RWPE1 (cell line): ENCODE measurements around the gene MEIOSIN.

Source experiments
- CTCF ChIA-PET: fragments of 350-600 bp; sonication (Branson Sonifier 250); formaldehyde crosslinking; extraction: SDS; loops from one replicate; lab custom pipeline; 2021; lab: Yijun Ruan, JAX
- POLR2A ChIA-PET: fragments of 400-600 bp; formaldehyde crosslinking; extraction: SDS; loops from one replicate; lab custom pipeline; 2020; ENCODE audit warnings: antibody characterized with exemption; ENCODE audit not compliant: low non-redundant PET; lab: Yijun Ruan, JAX
- DNase-seq: peaks from one replicate; pipeline ENCODE4 v3.0.0; 2012; ENCODE audit warnings: low spot score
- H3K27ac ChIP-seq: fragments of 450-650 bp; 2 replicates; pipeline ENCODE4 v1.5.1; 2017
- TF ChIP-seq, protein P1 (sequence below): fragments of 450-650 bp; conservative IDR thresholded peaks from 2 replicates; pipeline ENCODE4 v1.5.1; 2017; ENCODE audit warnings: low read depth, mild to moderate bottlenecking

The MEIOSIN gene

GRCh38 chr19:45789035-45789786, 56.0 kb downstream of the MEIOSIN start:
- CTCF ChIA-PET = interaction anchor here (1.4 kb wide), 1 partner anchor 10 kb away, joined by 9 read pairs; no protein-coding TSS in a partner anchor
- H3K27ac ChIP-seq = peak overlapping the region; percentile 85
- POLR2A ChIA-PET = no interaction called here
- DNase-seq = no peak
- TF ChIP-seq, protein P1, sequence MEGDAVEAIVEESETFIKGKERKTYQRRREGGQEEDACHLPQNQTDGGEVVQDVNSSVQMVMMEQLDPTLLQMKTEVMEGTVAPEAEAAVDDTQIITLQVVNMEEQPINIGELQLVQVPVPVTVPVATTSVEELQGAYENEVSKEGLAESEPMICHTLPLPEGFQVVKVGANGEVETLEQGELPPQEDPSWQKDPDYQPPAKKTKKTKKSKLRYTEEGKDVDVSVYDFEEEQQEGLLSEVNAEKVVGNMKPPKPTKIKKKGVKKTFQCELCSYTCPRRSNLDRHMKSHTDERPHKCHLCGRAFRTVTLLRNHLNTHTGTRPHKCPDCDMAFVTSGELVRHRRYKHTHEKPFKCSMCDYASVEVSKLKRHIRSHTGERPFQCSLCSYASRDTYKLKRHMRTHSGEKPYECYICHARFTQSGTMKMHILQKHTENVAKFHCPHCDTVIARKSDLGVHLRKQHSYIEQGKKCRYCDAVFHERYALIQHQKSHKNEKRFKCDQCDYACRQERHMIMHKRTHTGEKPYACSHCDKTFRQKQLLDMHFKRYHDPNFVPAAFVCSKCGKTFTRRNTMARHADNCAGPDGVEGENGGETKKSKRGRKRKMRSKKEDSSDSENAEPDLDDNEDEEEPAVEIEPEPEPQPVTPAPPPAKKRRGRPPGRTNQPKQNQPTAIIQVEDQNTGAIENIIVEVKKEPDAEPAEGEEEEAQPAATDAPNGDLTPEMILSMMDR = no peak

DNA sequence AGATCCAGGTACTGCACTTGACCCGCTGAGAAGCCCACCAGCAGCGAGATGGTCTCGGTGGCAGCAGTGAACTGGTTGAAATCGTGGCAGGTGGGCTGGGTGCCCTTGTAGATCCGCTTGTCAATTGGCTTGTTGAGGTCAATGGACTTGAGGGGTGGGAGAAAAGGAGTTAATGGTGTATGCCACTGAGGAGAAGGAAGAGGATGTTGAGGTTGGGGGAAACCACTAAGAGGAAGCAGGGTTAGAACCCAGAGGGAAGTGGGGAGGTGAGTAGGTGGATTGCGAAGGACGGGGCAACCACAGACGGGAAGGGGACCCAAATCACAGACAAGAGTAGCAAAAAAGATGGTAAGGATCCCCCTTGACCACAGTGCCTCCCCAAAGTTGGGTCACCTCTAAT, 57.7 kb downstream of the MEIOSIN start:
- no peak for DNase-seq
- CTCF ChIA-PET = interaction anchor here (1.0 to 2.0 kb wide), 4 partner anchors 8 to 21 kb away, joined by 3 to 6 read pairs (median 4); partner anchors contain the start of gene SIX5
- H3K27ac ChIP-seq = peak overlapping the region; percentile 85
- TF ChIP-seq, protein P1 = no peak
- POLR2A ChIA-PET = no interaction called here

DNA sequence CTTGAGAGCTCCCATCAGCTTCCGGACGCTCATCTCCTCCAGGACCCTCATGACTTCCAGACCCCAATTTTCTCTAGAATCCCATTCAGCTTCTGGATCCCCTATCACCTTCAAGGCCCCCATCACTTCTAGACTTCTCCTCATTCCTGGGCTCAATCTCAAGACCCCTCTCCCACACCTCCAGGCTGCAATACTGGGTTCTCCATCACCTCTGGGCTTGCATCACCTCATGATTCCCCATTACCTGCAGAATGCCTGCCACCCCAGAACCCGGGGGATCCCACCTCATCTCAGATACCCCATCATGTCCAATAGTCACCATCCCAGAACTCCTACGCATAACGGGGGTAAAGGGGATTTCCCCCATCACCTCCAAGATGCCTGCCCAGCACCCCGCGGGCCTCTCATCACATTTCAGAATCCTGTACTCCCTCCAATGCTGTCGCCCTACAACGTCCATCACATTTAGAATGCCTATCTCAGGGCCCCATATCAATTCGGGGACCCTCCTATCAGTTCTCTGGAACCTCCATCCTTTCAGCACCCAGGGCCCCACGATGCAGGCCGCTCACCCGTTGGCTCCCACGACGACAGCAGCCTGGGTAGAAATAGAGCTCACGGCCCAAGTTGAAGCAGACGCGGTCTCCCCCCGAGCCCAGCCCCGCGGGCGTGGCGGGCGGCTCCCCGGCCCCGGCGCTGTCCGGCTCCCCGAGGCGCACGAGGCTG, 58.7 kb downstream of the MEIOSIN start:
- ChIA-PET POLR2A (no interaction called here), CTCF (interaction anchor here (1.0 to 2.0 kb wide), 3 partner anchors 11 to 22 kb away, joined by 3 to 5 read pairs (median 4); partner anchors contain the start of gene SIX5)
- peak overlapping the region; percentile 85 for H3K27ac ChIP-seq
- TF ChIP-seq, protein P1 = no peak
- DNase-seq = no peak

DNA sequence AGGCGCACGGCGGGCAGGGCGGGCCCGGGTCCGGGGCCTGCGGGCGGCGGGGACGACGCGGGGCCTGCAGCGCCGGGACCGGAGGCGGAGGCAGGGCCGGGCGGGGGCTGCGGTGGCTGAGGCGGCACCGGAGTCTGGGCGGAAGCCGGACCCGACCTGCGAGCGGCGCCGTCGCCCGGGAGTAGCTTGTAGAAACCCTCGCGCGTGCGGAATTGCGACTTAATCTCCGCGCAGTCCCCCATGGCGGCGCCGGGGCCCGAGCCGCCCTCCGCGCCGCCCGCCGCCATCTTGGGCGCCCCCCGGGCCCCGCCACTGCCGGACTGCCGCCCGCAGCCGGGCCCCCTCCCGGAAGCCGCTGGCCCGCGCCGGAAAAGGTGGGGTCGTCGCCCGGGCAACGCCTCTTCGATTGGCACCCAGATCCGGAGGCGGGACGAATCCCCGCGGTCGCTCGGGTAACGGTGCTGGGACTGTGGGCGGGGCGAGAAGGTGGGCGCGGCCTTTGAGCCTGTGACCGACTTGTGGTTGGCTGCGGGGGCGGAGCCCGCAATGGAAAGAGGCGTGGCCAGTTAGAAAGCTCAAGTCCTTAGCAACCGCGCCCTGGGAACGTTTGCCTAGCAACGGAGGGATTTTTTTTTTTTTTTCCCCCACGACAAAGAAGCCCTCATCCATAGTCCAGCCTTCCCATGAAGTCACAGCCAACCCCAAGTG, 59.4 kb downstream of the MEIOSIN start, which contains the start of gene DMWD:
TSS of gene DMWD (minus strand) at position 376 of the 708 bp plus-strand sequence. CDS start at position 287, 89 bp downstream.
- peak within 1 kb of the TSS; percentile 85 for H3K27ac ChIP-seq
- CTCF ChIA-PET = interaction anchor here (0.5 to 2.0 kb wide), 4 partner anchors 11 to 428 kb away, joined by 3 to 5 read pairs (median 4); partner anchors contain the start of gene SIX5

DNA sequence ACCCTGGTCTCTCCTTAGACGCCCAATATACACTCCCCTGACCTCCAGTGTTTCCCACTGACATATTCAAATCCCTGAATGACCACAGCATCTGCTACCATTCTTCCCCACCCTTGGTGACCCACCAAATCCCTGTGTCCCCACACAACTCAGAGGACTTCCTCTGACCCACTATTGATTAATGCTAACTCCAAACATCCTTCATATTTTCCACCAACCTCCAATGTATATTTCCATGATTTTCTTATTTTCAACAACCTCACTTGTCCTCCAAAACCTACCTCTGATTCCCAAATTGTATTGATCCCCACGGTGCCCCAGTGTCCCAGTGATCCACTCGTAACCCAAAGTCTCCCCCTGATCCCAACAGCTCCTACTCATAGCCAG, 59.9 kb downstream of the MEIOSIN start:
- POLR2A ChIA-PET = interaction anchor here (0.6 kb wide), 1 partner anchor 23 kb away, joined by 4 read pairs; no protein-coding TSS in a partner anchor
- no peak for DNase-seq
- TF ChIP-seq, protein P1 = no peak
- no peak overlapping the region for H3K27ac ChIP-seq
- CTCF ChIA-PET = interaction anchor here (0.5 kb wide), 1 partner anchor 269 kb away, joined by 4 read pairs; no protein-coding TSS in a partner anchor

More for the DNA sequence above, 59.4 kb downstream of the MEIOSIN start, which contains the start of gene DMWD:
- peak; percentile 95 for DNase-seq
- POLR2A ChIA-PET = interaction anchor here (0.6 kb wide), 2 partner anchors 22 to 332 kb away, joined by 4 read pairs; no protein-coding TSS in a partner anchor
- TF ChIP-seq, protein P1 = no peak
